ENCODE data around the gene DOLPP1.

DNA sequence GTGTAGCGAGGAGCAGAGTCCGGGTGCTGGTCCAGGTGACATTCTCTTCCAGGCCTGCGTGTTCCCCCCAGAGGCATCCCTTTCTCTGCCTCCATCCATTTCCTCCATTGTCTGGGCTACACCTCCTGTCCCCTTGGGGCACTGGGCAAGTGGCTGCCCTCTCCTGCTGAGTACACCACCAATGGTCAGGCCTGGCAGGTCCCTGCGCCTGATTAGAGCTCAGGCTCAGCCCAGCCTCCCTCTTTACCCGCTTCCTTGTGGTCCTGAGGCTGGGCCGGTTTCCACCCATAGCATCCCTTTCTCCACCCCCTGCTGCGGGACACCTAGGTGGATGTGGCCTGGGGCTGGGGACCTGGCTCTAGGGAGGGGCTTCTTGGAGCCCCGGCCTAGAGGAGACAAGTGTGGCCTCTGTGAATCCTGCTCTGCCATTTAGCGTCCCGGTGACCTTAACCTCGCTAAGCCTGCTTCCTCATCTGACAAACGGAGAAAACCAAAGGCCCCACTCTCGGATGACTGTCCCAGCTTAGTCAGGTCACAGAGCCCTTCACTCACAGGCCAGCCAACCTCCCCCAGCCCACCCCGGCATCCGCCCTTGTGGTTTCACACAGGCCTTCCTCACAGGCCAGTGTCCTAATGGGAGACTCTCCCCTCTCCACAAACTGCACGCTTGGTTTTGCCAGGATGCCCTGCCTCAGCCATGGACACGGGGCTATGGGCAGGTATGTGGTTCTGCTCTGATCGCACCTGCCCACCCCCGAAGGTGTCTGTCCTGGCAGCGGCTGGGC, 12.9 kb downstream of the DOLPP1 start:
- no peak for TF ChIP-seq EZH2 (IDR thresholded peaks at IDR 0.05; ENCODE audit: insufficient read depth, poor library complexity, severe bottlenecking)
- TF ChIP-seq EZH2phosphoT487 (IDR thresholded peaks at IDR 0.05; ENCODE audit: insufficient read depth, low read depth) = no peak

All from GM23248 (cell line).